Stimulated activated effector memory CD8-positive, alpha-beta T cell treated with anti-CD3 and anti-CD28 coated beads, Interleukin-12 subunit alpha, Interleukin-12 subunit beta, amount 100 ng/mL, for 72 hours (primary cell): Measurements from ENCODE around the gene BCAN.

Experiments used
- ATAC-seq: fragments of 150-1000 bp; cut with Tn5 transposase; 2 replicates; pipeline ENCODE4 v1.10.0; 2021
- DNase-seq, 2 donors: peaks; one replicate each; pipeline ENCODE4 v3.0.0; 2021 to 2022; ENCODE audit warnings: low spot score in 2 of 2
- H3K27ac Mint-ChIP-seq: one replicate; pipeline ENCODE4 v1.8.0; 2022; ENCODE audit warnings: mild to moderate bottlenecking, mixed read lengths
- H3K36me3 Mint-ChIP-seq: one replicate; pipeline ENCODE4 v1.8.0; 2022; ENCODE audit warnings: mild to moderate bottlenecking, mixed read lengths
- H3K4me1 Mint-ChIP-seq: one replicate; pipeline ENCODE4 v1.8.0; 2022; ENCODE audit warnings: mixed read lengths
- H3K4me3 Mint-ChIP-seq: one replicate; pipeline ENCODE4 v1.8.0; 2022; ENCODE audit warnings: mild to moderate bottlenecking, mixed read lengths
- H3K9me3 Mint-ChIP-seq: one replicate; pipeline ENCODE4 v1.8.0; 2022; ENCODE audit warnings: mixed read lengths

The BCAN gene

GRCh38 chr1:156645666-156646065 is 3.7 kb downstream of the BCAN start:
- no peak for DNase-seq
- Mint-ChIP-seq H3K4me3 (no peak overlapping the region), H3K4me1 (peaks cover 43% of the 10 kb centered on the region), H3K36me3 (peaks cover 7% of the 10 kb centered on the region), H3K27ac (no peak overlapping the region), H3K9me3 (no peaks in the 10 kb centered on the region)
- no peak for ATAC-seq

DNA sequence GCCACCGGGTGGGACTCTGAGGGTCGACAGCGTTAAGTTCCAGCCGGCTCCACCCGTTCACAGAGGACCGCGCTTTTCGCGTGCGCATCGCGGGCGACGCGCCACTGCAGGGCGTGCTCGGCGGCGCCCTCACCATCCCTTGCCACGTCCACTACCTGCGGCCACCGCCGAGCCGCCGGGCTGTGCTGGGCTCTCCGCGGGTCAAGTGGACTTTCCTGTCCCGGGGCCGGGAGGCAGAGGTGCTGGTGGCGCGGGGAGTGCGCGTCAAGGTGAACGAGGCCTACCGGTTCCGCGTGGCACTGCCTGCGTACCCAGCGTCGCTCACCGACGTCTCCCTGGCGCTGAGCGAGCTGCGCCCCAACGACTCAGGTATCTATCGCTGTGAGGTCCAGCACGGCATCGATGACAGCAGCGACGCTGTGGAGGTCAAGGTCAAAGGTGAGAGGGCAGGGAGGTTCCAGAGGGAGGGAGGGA is 4.9 kb downstream of the BCAN start:
- Mint-ChIP-seq H3K27ac (no peak overlapping the region), H3K9me3 (no peaks in the 10 kb centered on the region), H3K4me3 (no peak overlapping the region), H3K4me1 (peaks cover 32% of the 10 kb centered on the region), H3K36me3 (peaks cover 7% of the 10 kb centered on the region)
- no peak for ATAC-seq
- no peak for DNase-seq

- no peak for DNase-seq
- Mint-ChIP-seq H3K4me1 (peaks cover 34% of the 10 kb centered on the region), H3K36me3 (peaks cover 7% of the 10 kb centered on the region), H3K9me3 (no peaks in the 10 kb centered on the region), H3K27ac (no peak overlapping the region), H3K4me3 (no peak overlapping the region)
- no peak for ATAC-seq
Observed at GRCh38 chr1:156647351-156647750, 5.4 kb downstream of the BCAN start.

- Mint-ChIP-seq H3K4me1 (peaks cover 24% of the 10 kb centered on the region), H3K36me3 (peaks cover 7% of the 10 kb centered on the region), H3K4me3 (no peak overlapping the region), H3K9me3 (no peaks in the 10 kb centered on the region), H3K27ac (no peak overlapping the region)
- ATAC-seq (no peak), DNase-seq (no peak)
Observed at GRCh38 chr1:156648496-156648895, 6.6 kb downstream of the BCAN start.

GRCh38 chr1:156648951-156649350 is 7.0 kb downstream of the BCAN start:
- H3K27ac Mint-ChIP-seq = no peak overlapping the region
- ATAC-seq (no peak), DNase-seq (no peak)
- H3K9me3 Mint-ChIP-seq = no peaks in the 10 kb centered on the region
- H3K4me3 Mint-ChIP-seq = no peak overlapping the region
- peaks cover 19% of the 10 kb centered on the region for H3K4me1 Mint-ChIP-seq
- H3K36me3 Mint-ChIP-seq = peaks cover 7% of the 10 kb centered on the region

GRCh38 chr1:156652131-156652991 is 10.4 kb downstream of the BCAN start:
- Mint-ChIP-seq H3K4me1 (peaks cover 14% of the 10 kb centered on the region), H3K4me3 (no peak overlapping the region), H3K36me3 (no peaks in the 10 kb centered on the region), H3K9me3 (no peaks in the 10 kb centered on the region), H3K27ac (no peak overlapping the region)
- ATAC-seq (no peak), DNase-seq (no peak)

DNA sequence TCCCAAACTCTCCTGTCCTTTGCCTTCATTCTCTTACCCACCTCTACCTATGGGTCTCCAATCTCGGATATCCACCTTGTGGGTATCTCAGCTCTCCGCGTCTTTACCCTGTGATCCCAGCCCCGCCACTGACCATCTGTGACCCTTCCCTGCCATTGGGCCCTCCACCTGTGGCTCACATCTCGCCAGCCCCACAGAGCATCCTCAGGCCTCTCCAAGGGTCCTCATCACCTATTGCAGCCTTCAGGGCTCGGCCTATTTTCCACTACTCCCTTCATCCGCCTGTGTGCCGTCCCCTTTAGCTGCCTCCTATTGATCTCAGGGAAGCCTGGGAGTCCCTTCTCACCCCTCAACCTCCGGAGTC is 11.1 kb downstream of the BCAN start:
- H3K4me1 Mint-ChIP-seq = peaks cover 20% of the 10 kb centered on the region
- ATAC-seq (no peak), DNase-seq (no peak)
- H3K36me3 Mint-ChIP-seq = no peaks in the 10 kb centered on the region
- no peak overlapping the region for H3K27ac Mint-ChIP-seq
- H3K9me3 Mint-ChIP-seq = no peaks in the 10 kb centered on the region
- H3K4me3 Mint-ChIP-seq = no peak overlapping the region

DNA sequence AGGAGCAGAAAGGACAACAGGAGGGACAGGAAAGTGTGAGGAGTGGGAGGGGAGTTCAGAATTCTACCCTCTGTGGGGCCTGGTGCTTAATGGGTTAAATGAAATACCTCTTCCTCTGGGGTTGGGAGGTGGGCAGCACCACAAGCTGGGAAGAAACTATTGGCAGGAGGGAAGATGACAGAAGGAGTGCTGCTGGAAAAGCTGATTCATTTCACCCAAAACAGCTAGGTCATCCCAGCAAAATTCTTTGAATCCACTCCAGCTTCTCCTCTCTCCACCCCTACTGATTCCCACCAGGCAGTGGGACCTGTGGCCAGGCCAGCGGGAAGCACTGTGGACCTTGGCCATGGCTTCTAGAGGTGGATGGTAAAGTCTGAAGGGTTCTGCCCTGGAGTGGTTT is 12.8 kb downstream of the BCAN start:
- H3K9me3 Mint-ChIP-seq = no peaks in the 10 kb centered on the region
- H3K4me1 Mint-ChIP-seq = peaks cover 37% of the 10 kb centered on the region
- H3K27ac Mint-ChIP-seq = no peak overlapping the region
- no peak for DNase-seq
- no peak for ATAC-seq
- no peak overlapping the region for H3K4me3 Mint-ChIP-seq
- H3K36me3 Mint-ChIP-seq = peaks cover 3% of the 10 kb centered on the region

- H3K9me3 Mint-ChIP-seq = no peaks in the 10 kb centered on the region
- no peak for DNase-seq
- ATAC-seq = no peak
- peaks cover 10% of the 10 kb centered on the region for H3K36me3 Mint-ChIP-seq
- H3K27ac Mint-ChIP-seq = no peak overlapping the region
- peaks cover 43% of the 10 kb centered on the region for H3K4me1 Mint-ChIP-seq
- no peak overlapping the region for H3K4me3 Mint-ChIP-seq
Observed at GRCh38 chr1:156655151-156655903, 13.4 kb downstream of the BCAN start.

- ATAC-seq = no peak
- H3K4me3 Mint-ChIP-seq = no peak overlapping the region
- no peak overlapping the region for H3K27ac Mint-ChIP-seq
Observed at GRCh38 chr1:156655904-156656516, 14.1 kb downstream of the BCAN start.

DNA sequence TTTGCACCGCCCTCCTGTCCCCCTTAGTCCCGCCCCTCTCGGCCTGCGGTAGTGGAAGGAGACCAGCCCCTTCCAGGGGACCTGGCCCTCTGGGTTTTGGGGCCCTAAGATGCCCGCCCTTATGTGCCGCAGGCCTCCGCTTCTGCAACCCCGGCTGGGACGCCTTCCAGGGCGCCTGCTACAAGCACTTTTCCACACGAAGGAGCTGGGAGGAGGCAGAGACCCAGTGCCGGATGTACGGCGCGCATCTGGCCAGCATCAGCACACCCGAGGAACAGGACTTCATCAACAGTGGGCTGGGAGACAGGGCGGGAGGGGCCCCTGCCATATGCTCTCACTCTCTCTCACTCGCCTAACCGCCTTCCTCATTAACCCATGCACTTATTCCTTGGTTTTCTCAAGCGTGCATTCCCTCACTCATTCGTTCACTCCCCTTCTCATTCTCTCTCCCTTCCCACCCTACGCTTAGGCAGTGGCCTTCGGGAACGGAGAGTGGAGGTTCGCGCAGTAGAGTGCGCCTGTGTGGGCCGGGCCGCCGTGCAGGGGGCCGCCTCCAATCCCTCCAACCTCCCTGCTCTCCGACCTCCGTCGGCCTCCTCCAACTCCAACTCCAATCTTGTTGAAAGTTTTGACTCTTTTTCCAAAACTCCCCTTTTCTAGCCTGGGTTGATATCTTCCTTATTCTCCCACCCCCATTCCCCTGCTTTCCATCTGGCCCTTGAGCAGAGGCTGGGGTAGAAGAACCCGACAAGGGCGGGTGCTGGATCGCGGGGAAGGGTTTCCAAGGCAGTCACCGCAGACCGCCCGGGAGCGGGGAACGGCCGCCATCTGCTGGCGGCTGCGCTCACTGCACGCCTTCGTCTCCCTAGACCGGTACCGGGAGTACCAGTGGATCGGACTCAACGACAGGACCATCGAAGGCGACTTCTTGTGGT is 15.2 kb downstream of the BCAN start:
- Mint-ChIP-seq H3K9me3 (no peaks in the 10 kb centered on the region), H3K4me3 (peak overlapping the region; percentile 82), H3K36me3 (peaks cover 21% of the 10 kb centered on the region), H3K27ac (peak overlapping the region; percentile 23), H3K4me1 (peaks cover 58% of the 10 kb centered on the region)
- DNase-seq (peak; percentile 74 to 85), ATAC-seq (peak; percentile 20)

More at GRCh38 chr1:156655904-156656516, 14.1 kb downstream of the BCAN start:
- Mint-ChIP-seq H3K4me1 (peaks cover 50% of the 10 kb centered on the region), H3K9me3 (no peaks in the 10 kb centered on the region), H3K36me3 (peaks cover 16% of the 10 kb centered on the region)
- no peak for DNase-seq

DNA sequence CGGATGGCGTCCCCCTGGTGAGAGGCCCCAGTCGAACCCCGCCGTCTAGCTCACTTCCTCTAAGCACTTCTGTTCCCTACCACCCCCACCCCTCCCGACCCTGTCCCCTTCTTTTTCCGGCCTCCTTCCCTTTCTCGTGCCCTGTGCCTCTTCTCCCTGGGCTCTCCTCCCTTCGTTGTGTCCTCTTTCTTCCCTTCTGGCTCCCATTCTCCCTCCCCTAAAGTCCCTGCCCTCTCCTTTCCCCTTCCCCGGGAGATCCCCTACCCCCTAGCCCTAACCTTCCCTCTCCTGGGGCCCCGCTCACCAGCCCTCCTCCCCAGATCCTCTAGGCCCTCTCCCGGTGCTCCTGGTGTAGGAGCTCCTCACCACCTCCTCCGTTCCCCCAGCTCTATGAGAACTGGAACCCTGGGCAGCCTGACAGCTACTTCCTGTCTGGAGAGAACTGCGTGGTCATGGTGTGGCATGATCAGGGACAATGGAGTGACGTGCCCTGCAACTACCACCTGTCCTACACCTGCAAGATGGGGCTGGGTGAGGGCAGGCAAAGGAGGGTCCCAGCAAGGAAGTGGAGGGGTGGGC is 15.9 kb downstream of the BCAN start:
- H3K36me3 Mint-ChIP-seq = peaks cover 21% of the 10 kb centered on the region
- peaks cover 59% of the 10 kb centered on the region for H3K4me1 Mint-ChIP-seq
- no peak for ATAC-seq
- peak overlapping the region; percentile 82 for H3K4me3 Mint-ChIP-seq
- DNase-seq = no peak
- no peaks in the 10 kb centered on the region for H3K9me3 Mint-ChIP-seq
- H3K27ac Mint-ChIP-seq = peak overlapping the region; percentile 23

DNA sequence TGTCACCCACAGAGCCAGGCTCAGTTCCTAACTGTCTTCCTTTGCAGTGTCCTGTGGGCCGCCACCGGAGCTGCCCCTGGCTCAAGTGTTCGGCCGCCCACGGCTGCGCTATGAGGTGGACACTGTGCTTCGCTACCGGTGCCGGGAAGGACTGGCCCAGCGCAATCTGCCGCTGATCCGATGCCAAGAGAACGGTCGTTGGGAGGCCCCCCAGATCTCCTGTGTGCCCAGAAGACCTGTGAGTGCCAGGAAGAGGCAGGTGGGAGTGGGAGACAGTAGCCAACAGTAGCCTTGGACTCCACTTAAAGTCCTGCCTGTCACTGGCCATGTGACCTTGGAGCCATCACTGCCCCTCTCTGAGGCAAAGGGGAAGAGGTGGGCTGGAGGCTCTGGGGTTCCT is 16.6 kb downstream of the BCAN start:
- Mint-ChIP-seq H3K9me3 (no peaks in the 10 kb centered on the region), H3K36me3 (peaks cover 21% of the 10 kb centered on the region), H3K4me3 (peak overlapping the region; percentile 82), H3K4me1 (peaks cover 59% of the 10 kb centered on the region), H3K27ac (peak overlapping the region; percentile 94)
- no peak for ATAC-seq
- DNase-seq = no peak

DNA sequence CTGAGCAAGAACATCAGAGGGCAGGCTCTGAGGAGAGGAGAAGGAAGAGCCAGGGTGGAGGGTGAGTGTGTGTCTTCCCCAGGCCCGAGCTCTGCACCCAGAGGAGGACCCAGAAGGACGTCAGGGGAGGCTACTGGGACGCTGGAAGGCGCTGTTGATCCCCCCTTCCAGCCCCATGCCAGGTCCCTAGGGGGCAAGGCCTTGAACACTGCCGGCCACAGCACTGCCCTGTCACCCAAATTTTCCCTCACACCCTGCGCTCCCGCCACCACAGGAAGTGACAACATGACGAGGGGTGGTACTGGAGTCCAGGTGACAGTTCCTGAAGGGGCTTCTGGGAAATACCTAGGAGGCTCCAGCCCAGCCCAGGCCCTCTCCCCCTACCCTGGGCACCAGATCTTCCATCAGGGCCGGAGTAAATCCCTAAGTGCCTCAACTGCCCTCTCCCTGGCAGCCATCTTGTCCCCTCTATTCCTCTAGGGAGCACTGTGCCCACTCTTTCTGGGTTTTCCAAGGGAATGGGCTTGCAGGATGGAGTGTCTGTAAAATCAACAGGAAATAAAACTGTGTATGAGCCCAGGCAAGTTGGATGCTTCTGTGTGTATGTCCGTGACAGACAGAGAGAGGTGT is 17.1 kb downstream of the BCAN start:
- no peak for DNase-seq
- no peak for ATAC-seq
- peak overlapping the region; percentile 82 for H3K4me3 Mint-ChIP-seq
- no peaks in the 10 kb centered on the region for H3K9me3 Mint-ChIP-seq
- peaks cover 21% of the 10 kb centered on the region for H3K36me3 Mint-ChIP-seq
- H3K4me1 Mint-ChIP-seq = peaks cover 59% of the 10 kb centered on the region
- H3K27ac Mint-ChIP-seq = peak overlapping the region; percentile 94
